GM21737 (cell line): ENCODE data around the gene ANKRD29.
"Not testable (repeated sequence)": the region's sequence is repeated elsewhere in the genome, so short reads cannot be mapped to it uniquely, and the experiment has no call there.

Source experiments
- ATAC-seq: cut with Tn5 transposase; IDR thresholded peaks from one replicate; pipeline ENCODE4 v1.9.1; 2021; ENCODE audit warnings: mild to moderate bottlenecking, moderate library complexity; ENCODE audit not compliant: unreplicated experiment

Gene ANKRD29

DNA sequence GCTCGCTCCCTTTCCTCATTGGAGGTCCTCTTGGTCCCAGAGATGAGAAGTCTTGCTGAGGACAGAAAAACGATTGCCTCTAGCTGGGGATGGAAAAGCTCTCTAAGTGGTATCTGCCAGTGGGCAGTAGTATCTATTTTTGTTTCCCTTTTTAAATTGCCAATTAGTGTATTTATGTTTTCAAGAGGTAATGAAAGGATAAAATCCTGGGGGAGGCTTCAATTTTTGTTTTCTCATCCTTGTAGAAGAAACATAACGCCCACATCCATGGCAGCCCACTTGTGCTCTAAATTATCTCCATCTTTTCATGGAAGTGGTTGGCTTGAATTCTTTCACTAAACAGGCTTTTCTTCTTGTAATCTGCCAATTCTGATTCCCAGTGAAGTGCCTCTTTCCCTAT is 14.3 kb downstream of the ANKRD29 start:
- ATAC-seq: no peak

GRCh38 chr18:23646282-23646681 is 16.4 kb downstream of the ANKRD29 start:
- ATAC-seq: no peak

- ATAC-seq: no peak
Measured at GRCh38 chr18:23645568-23646175, 17.0 kb downstream of the ANKRD29 start.

- no peak for ATAC-seq
Measured at GRCh38 chr18:23643815-23644490, 18.8 kb downstream of the ANKRD29 start.

GRCh38 chr18:23641937-23642666 is 20.6 kb downstream of the ANKRD29 start:
- no peak for ATAC-seq

DNA sequence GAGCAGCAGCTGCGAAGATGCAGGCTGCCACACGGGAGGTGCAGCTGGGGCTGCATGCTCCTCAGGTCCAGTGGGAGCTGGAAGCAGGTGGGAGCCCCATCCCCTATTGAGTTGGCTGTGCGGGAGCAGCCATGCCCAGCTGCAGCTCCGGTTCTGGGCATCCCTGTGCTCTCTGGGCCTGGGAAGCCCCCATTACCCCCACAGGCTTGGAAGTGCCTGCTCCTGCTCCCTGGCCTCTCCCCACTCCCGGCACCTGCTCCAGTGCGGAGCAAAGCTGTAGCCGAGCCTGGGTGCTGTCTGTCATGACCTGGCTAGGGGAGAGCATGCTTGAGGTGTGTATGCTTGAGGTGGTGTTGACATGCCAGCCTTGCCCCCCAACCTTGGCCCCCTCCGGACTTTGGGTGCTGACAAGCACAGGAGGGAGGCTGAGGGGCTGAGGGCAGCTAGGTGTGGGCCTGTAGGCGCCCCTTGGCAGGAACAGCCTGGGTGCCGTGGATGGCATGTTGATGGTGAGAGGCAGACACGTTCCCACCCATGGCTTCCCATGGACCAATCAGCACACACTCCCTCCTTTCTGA is 21.5 kb downstream of the ANKRD29 start:
- no peak for ATAC-seq

GRCh38 chr18:23640052-23640451 is 22.7 kb downstream of the ANKRD29 start:
- ATAC-seq: no peak

GRCh38 chr18:23636433-23636832 is 26.3 kb downstream of the ANKRD29 start:
- ATAC-seq: not testable (repeated sequence)

- ATAC-seq: no peak
Measured at GRCh38 chr18:23636071-23636399, 26.7 kb downstream of the ANKRD29 start.

DNA sequence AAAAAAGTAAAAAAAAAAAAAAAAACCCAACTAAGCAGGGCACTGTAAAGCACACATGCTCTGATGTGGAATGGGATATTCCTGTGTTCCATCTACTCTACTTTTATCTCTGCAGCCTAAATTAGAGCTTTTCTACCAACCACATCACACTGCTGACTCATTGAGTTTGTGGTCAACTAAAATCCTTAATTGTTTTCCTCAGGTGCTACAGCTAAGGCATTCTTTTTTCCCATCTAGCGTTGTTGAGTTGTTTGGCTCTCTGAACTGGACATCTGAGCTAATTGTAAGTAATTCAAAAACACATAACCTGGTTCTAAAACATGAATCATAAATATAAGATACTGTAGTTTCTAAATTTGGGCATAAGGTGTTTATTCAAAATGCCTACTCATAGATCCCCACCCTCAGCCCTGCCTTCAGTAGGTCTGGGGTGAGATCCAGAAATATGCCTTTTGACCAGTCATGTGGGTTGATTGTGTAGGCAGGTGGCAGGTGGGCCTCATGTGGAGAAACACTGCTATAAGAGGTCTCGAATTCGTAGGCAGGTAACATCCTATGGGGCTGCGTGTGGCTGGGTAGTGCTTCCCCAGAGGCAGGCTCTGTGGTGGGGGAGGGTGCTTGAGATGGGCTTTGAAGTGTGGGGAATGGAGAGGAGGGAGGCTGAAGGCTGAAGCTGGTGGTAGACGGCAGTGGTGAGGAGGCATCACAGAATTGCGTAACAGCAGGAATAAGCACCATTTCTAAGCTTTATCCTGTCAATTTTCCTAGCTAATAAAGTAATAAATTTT is 27.2 kb downstream of the ANKRD29 start:
- no peak for ATAC-seq

DNA sequence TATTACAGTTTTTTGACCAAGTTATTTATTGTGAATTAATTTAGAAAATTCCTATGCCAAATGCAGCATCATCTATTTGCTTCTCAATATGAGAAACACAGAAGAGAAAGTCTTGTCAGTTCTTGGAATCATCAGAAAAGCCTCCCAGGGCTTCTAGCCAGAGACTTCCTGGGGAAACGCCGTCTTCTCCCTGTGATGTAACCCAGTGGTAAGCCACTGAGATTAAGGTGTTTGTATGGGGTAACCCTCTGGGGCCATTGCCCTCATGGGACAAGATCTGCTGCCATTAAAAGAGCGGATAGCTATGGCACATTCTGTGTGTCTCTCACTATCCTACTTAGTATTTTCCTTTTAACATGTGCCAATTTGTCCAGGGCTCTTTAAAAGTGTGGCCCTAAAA is 28.0 kb downstream of the ANKRD29 start:
- ATAC-seq: no peak

DNA sequence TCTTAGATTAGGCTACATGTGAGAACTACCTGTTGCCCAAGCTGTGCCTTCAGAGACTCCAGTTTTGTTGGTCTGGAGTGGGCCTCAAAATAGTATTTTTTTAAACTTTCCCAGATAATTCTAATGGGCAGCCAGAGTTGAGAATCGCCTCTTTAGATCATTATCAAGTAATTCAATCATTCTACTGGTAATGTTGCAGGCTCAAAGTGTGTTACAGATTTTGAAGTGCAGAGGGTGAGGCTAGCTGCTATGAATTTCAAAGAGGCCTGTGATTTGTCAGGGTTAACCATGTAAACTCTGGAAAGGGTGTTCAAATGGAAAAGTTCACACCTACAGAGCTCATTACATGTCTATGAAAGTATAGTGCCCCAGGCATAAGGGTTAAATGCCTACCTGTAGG is 30.1 kb downstream of the ANKRD29 start:
- ATAC-seq: no peak

- no peak for ATAC-seq
Measured at GRCh38 chr18:23631746-23632145, 31.0 kb downstream of the ANKRD29 start.

GRCh38 chr18:23631312-23631711 is 31.4 kb downstream of the ANKRD29 start:
- no peak for ATAC-seq

- peak; percentile 98 for ATAC-seq
Measured at GRCh38 chr18:23629444-23629946, 33.2 kb downstream of the ANKRD29 start.

DNA sequence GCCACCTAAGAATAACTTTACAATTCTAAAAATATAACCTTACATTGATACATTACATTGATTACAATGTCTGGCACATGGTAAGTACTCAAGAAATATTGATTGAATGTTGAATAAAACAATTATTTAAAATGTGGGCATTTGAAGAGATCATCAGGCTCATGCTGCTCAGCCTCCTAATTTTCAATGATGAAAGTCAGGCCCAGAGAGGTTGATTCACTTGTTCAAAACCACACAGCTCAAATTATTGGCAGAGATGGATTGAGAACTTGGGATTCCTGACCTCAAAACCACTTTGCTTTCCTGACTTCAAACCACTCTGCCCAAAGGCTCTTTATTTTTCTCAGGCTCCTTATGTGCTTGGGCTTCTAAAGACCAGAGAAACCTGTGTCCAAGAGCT is 34.7 kb downstream of the ANKRD29 start:
- ATAC-seq: no peak

DNA sequence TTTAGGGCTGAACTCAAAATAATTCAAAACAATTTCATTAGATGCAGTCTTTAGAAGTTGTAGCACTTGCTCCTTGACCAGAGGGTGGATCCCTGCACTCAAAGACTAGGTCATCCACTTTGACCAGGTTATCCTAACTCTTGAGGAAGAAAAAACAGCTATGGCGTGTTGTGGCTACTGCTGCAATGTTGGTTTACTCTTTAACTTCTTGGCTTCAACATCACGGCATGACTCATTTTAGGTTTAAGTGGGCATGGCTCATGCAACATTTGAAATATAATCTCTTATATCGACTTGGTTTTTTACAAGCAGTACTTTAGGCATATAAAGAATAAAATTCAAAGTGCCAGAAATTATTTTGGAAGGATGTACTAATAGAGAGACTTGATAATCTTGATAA is 35.4 kb downstream of the ANKRD29 start:
- no peak for ATAC-seq

DNA sequence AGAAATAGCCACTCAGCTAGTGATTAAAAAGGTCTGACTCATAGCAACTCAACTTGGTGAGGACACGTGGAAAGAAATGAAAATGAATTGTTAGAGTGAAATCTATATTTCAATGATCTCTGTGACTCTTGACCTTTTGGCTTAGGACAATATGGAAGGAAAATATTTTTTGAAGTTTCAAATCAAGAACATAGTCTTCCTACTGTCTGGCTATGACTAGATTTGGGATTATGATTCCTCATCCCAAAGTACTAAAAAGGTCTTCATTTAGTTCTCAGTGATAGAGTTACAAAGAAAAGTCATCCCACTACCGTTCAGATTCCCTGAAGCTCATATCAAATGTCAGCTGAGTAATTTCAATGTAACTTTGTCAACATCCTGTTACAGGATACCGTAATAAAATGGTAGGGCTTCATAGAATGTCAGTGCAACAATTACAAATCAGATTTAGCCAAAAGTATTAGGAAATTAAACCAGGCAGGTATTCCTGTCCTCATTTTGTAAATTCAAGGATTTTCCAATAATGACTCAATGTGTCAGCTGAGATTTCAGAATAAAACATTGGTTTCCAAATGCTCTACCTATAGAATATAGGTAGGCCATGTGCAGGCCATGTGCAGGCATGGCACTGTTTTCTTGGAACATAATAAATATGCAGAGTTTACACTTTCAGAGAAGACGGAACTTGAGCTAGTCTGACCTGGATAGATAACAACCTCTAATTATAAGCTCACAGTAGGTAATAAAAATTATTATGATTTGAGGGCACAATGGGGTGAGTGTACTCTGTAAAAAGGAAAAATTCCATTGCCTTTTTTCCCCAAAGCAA is 36.0 kb downstream of the ANKRD29 start:
- no peak for ATAC-seq

DNA sequence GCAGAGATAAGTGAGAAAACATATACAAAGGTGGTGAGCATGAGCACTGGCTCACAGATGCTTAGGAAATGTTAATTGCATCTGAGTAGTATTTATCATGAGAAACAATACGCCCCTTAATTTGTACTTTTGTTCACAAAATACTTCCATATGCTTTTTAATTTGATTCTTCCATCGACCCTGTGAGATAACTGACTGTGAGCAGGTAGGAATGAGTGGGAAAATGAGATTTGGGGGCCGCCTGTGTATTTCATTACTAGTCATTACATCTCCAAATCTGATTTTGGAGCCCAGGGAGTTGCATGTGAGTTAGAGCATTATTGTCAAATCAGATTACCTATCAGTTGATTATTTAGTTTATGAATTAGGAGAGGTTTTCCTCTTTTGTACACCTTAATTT is 39.7 kb downstream of the ANKRD29 start:
- no peak for ATAC-seq

DNA sequence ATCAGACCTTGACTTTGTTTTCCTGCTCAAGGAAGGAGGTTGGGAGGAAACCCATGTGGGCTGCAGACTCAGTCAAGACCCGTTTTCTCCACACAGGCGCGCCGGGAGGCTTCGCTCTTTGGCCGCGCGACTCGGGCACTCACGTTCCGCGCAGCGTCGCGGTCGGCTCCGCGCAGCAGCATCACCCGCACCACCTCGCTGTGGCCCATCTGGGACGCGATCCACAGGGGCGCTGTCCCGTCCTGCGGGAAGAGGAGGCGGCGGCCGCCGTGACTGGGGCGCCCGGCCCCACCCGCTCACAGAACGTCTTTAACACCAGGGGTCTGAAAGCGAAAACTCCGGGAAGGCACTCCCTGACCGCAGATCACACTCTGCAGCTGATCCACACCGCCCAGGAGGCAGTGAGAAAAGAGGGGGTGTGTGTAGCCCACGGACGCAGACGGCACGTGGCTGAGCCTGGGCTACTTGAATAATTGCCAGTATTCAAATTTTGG is 43.3 kb downstream of the ANKRD29 start:
- peak; percentile 13 for ATAC-seq
